PC-9 (cell line): ENCODE results near the gene TUBB2B. TPM values are rescaled to one million over a fixed set of nuclear protein-coding genes. Genes with fewer than 3 reads are reported as not detected.

Source experiments
- BruUV-seq: library from RNA; stranded (reverse); fragments of 400-500 nt; replicated peaks from 2 replicates; lab custom pipeline; 2021; lab: Mats Ljungman, UMichigan
- CTCF ChIA-PET: fragments of 300-600 bp; sonication (Branson Sonifier 250); formaldehyde crosslinking; loops from one replicate; lab custom pipeline; 2022; ENCODE audit warnings: antibody characterized with exemption; lab: Charles Lee
- POLR2A ChIA-PET: fragments of 300-600 bp; sonication (Branson Sonifier 250); formaldehyde crosslinking; loops from one replicate; lab custom pipeline; 2022; ENCODE audit warnings: antibody characterized with exemption; ENCODE audit not compliant: unreplicated experiment; lab: Charles Lee
- DNase-seq, 2 experiments: peaks; one replicate each; pipeline versions ENCODE4 v3.0.0 to v3.0.0-alpha.2; 2015 to 2022; ENCODE audit warnings: mixed read lengths in 1 of 2
- H2AFZ ChIP-seq: fragments of 200-600 bp; sonication (generic); 2 replicates; pipeline ENCODE4 v1.8.1; 2017; ENCODE audit warnings: antibody characterized with exemption
- H3F3A ChIP-seq: fragments of 200-600 bp; sonication (generic); 2 replicates; pipeline ENCODE4 v1.8.1; 2017; ENCODE audit warnings: antibody characterized with exemption, mild to moderate bottlenecking, low read depth; ENCODE audit not compliant: insufficient read depth
- H3K27ac ChIP-seq: fragments of 200-600 bp; sonication (generic); 2 replicates; pipeline ENCODE4 v1.6.1; 2016; ENCODE audit warnings: mixed run types
- H3K27me3 ChIP-seq: fragments of 200-600 bp; sonication (generic); 2 replicates; pipeline ENCODE4 v1.6.1; 2016; ENCODE audit warnings: low read depth, mixed run types; ENCODE audit not compliant: insufficient read depth
- H3K36me3 ChIP-seq: fragments of 200-600 bp; sonication (generic); 2 replicates; pipeline ENCODE4 v1.6.1; 2016; ENCODE audit warnings: low read depth, mixed run types
- H3K4me1 ChIP-seq: fragments of 200-600 bp; sonication (generic); replicated peaks from 2 replicates; pipeline ENCODE4 v1.6.1; 2016; ENCODE audit warnings: mixed run types; ENCODE audit not compliant: insufficient read depth
- H3K4me2 ChIP-seq: fragments of 200-600 bp; sonication (generic); 2 replicates; pipeline ENCODE4 v1.6.1; 2017; ENCODE audit warnings: mixed run types
- H3K4me3 ChIP-seq: fragments of 200-600 bp; sonication (generic); 2 replicates; pipeline ENCODE4 v1.6.1; 2016; ENCODE audit warnings: mixed run types
- H3K79me2 ChIP-seq: fragments of 200-600 bp; sonication (generic); 2 replicates; pipeline ENCODE4 v1.6.1; 2017; ENCODE audit warnings: low read depth, mixed run types
- H3K9me2 ChIP-seq: fragments of 200-600 bp; sonication (generic); 2 replicates; pipeline ENCODE4 v1.8.1; 2017; ENCODE audit warnings: mild to moderate bottlenecking; ENCODE audit not compliant: insufficient read depth
- H3K9me3 ChIP-seq: fragments of 200-600 bp; sonication (generic); 2 replicates; pipeline ENCODE4 v1.8.1; 2016; ENCODE audit warnings: low read depth; ENCODE audit not compliant: insufficient read depth
- H4K20me1 ChIP-seq: fragments of 200-600 bp; sonication (generic); 2 replicates; pipeline ENCODE4 v1.8.1; 2017; ENCODE audit not compliant: insufficient read depth
- EZH2 ChIP-seq: fragments of 200-600 bp; sonication (generic); IDR thresholded peaks from 2 replicates; pipeline ENCODE4 v1.8.0; 2017; ENCODE audit warnings: antibody characterized with exemption, low read depth
- intact Hi-C: fragments of 100-400 bp; cut with micrococcal nuclease; formaldehyde crosslinking; loops from one replicate; pipeline ENCODE4 v1.10.0; 2022; ENCODE audit not compliant: unreplicated experiment
- total RNA-seq: library from RNA; stranded (reverse); gene quantifications from 2 replicates; pipeline ENCODE4 v1.2.3, GENCODE V29; 2021
- TF ChIP-seq, protein P1 (sequence below): fragments of 200-600 bp; sonication (generic); conservative IDR thresholded peaks from 2 replicates; pipeline ENCODE4 v1.6.1; 2017; ENCODE audit warnings: mixed run types, antibody characterized with exemption, mild to moderate bottlenecking, moderate library complexity

Gene TUBB2B
- total RNA-seq, 1 experiment from 2014 or later: 1.3 TPM

GRCh38 chr6:3228771-3229565 lies 1.5 kb upstream of the TUBB2B start:
- ChIA-PET POLR2A (no interaction called here), CTCF (no interaction called here)
- TF ChIP-seq, protein P1, sequence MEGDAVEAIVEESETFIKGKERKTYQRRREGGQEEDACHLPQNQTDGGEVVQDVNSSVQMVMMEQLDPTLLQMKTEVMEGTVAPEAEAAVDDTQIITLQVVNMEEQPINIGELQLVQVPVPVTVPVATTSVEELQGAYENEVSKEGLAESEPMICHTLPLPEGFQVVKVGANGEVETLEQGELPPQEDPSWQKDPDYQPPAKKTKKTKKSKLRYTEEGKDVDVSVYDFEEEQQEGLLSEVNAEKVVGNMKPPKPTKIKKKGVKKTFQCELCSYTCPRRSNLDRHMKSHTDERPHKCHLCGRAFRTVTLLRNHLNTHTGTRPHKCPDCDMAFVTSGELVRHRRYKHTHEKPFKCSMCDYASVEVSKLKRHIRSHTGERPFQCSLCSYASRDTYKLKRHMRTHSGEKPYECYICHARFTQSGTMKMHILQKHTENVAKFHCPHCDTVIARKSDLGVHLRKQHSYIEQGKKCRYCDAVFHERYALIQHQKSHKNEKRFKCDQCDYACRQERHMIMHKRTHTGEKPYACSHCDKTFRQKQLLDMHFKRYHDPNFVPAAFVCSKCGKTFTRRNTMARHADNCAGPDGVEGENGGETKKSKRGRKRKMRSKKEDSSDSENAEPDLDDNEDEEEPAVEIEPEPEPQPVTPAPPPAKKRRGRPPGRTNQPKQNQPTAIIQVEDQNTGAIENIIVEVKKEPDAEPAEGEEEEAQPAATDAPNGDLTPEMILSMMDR: no peak
- TF ChIP-seq EZH2: no peak
- no peaks in the 10 kb centered on the region for H3F3A ChIP-seq
- no peak overlapping the region for H3K4me2 ChIP-seq
- H3K4me3 ChIP-seq: no peak overlapping the region
- no peaks in the 10 kb centered on the region for H3K36me3 ChIP-seq
- intact Hi-C loops: no loop called here
- no peaks in the 10 kb centered on the region for H3K79me2 ChIP-seq
- no peak overlapping the region for H3K27ac ChIP-seq
- H3K9me3 ChIP-seq: no peaks in the 10 kb centered on the region
- H3K4me1 ChIP-seq: 0 out of 2 replicates have a peak, but pooled peaks cover 4% of the 10 kb centered on the region
- no TSS peak for BruUV-seq
- no peaks in the 10 kb centered on the region for H3K9me2 ChIP-seq
- no peak overlapping the region for H2AFZ ChIP-seq
- H4K20me1 ChIP-seq: no peaks in the 10 kb centered on the region
- no peak for DNase-seq
- no peaks in the 10 kb centered on the region for H3K27me3 ChIP-seq

GRCh38 chr6:3228046-3228671 lies 706 bp upstream of the TUBB2B start:
- H3K4me3 ChIP-seq: peak overlapping the region; percentile 62; the same call in 1 of the 2 replicates
- H3K79me2 ChIP-seq: no peaks in the 10 kb centered on the region
- TF ChIP-seq EZH2: no peak
- TF ChIP-seq, protein P1: no peak
- CTCF ChIA-PET: no interaction called here
- no peak for DNase-seq
- POLR2A ChIA-PET: no interaction called here
- peak overlapping the region; percentile 68; the same call in 1 of the 2 replicates for H2AFZ ChIP-seq
- H3K9me2 ChIP-seq: no peaks in the 10 kb centered on the region
- no peaks in the 10 kb centered on the region for H3K9me3 ChIP-seq
- no peaks in the 10 kb centered on the region for H4K20me1 ChIP-seq
- H3K4me2 ChIP-seq: peak overlapping the region; percentile 80
- H3K4me1 ChIP-seq: 0 out of 2 replicates have a peak, but pooled peaks cover 4% of the 10 kb centered on the region
- no peaks in the 10 kb centered on the region for H3K27me3 ChIP-seq
- H3K36me3 ChIP-seq: no peaks in the 10 kb centered on the region
- intact Hi-C loops: no loop called here
- BruUV-seq: no TSS peak
- H3F3A ChIP-seq: no peaks in the 10 kb centered on the region
- H3K27ac ChIP-seq: no peak overlapping the region

DNA sequence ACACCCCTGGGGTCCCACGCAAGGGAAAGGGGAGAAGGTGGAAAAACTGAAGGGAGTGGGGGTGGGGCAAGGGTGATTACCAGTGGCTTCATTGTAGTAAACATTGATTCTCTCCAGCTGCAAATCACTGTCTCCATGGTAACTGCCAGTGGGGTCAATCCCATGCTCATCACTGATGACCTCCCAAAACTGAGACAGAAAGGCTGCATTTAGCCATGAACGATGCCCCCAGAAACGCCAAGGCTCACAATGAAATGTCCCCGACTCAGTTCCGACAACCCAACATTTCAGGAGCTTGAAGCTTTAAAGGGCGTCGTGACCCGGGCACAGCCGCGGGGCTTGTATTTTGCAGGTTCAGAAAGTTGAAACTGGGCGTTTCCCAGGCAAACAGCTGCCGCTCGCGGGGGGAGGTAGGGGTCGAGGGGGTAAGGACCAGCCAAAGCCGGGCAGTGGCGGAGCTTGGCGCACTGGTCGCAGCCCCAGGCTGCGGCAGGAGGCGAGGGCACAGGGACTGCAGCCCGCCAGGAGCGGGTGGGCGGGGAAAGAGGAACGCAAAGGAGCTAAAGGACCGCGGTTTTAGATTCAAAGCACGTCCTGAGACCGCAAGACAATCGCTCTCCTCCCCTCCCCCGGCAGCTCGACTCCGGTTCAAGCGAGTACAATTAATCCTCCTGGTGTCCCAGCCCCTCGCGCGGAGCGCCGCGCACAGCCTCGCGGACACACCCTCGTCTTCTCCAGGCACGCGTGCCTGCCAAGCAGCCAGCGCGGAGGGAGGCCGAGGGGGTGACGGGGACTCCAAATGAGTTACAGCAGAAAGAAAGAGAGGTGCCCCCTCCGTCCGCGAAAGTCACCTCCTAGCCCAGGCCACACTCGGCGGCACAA lies 731 bp downstream of the TUBB2B start:
- no peaks in the 10 kb centered on the region for H3K27me3 ChIP-seq
- CTCF ChIA-PET: no interaction called here
- H3K79me2 ChIP-seq: no peaks in the 10 kb centered on the region
- H3K9me2 ChIP-seq: no peaks in the 10 kb centered on the region
- H3K4me2 ChIP-seq: peak overlapping the region; percentile 80
- peak overlapping the region; percentile 68; the same call in 1 of the 2 replicates for H2AFZ ChIP-seq
- peak overlapping the region; percentile 62 for H3K4me3 ChIP-seq
- H4K20me1 ChIP-seq: no peaks in the 10 kb centered on the region
- H3K27ac ChIP-seq: no peak overlapping the region
- TSS peak; percentile 27 for BruUV-seq
- H3K36me3 ChIP-seq: no peaks in the 10 kb centered on the region
- H3F3A ChIP-seq: no peaks in the 10 kb centered on the region
- peak in 1 of 2 experiments; percentile 28 for DNase-seq
- 0 out of 2 replicates have a peak, but pooled peaks cover 4% of the 10 kb centered on the region for H3K4me1 ChIP-seq
- POLR2A ChIA-PET: no interaction called here
- intact Hi-C loops: no loop called here
- H3K9me3 ChIP-seq: no peaks in the 10 kb centered on the region
- TF ChIP-seq, protein P1: no peak
- TF ChIP-seq EZH2: no peak
